HG03565 (cell line): ENCODE measurements around the gene EBPL.
"Not testable (repeated sequence)": the region's sequence is repeated elsewhere in the genome, so short reads cannot be mapped to it uniquely, and the experiment has no call there.

Experiments used
- ATAC-seq: cut with Tn5 transposase; IDR thresholded peaks from one replicate; pipeline ENCODE4 v1.9.1; 2021; ENCODE audit warnings: mild to moderate bottlenecking, moderate library complexity; ENCODE audit not compliant: unreplicated experiment

EBPL gene

DNA sequence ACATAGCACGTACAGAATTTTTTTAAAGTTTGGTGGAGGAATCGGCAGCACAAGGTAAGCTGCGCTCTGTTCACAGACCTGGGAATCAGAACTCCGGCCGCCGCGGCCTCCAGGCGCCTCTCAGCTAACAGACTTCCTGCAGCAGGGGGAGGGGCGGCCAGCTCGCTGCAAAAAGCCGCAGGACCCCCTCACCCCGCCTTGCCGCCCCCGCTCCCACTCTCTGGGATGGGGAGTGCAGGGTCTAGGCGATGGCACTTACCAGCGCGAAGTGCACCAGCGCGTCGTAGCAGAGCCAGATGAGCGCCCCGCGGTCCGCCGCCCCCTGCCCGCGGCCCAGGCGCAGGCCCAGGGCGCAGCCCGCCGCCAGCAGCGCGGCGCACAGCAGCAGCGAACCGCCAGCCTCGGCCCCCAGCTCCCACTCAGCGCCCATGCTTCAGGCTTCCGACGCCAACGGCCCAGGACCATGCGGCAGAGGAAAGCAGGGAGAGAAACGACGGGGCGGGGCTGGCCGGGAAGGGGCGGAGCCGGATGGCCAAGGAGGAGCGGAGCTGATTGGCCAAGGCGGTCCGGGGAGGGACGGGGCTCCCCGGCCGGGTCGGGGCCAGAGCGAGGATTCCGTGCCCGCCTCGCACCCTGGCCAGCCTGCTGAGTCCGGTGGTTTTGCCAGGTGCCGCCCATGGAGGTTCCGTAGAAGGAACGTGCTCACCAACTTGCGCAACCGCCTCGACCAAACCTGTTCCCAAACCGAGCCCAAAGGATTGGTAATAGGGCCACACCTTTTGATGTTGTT is at the start of gene EBPL:
EBPL (minus strand) TSS at position 492 of the 790 bp plus-strand sequence; CDS start at position 430, 62 bp downstream.
- ATAC-seq = peak; percentile 76

- ATAC-seq = no peak
Observed at GRCh38 chr13:49740870-49741269, 49.6 kb upstream of the EBPL start.

GRCh38 chr13:49739498-49740187 is 48.4 kb upstream of the EBPL start:
- ATAC-seq = no peak

DNA sequence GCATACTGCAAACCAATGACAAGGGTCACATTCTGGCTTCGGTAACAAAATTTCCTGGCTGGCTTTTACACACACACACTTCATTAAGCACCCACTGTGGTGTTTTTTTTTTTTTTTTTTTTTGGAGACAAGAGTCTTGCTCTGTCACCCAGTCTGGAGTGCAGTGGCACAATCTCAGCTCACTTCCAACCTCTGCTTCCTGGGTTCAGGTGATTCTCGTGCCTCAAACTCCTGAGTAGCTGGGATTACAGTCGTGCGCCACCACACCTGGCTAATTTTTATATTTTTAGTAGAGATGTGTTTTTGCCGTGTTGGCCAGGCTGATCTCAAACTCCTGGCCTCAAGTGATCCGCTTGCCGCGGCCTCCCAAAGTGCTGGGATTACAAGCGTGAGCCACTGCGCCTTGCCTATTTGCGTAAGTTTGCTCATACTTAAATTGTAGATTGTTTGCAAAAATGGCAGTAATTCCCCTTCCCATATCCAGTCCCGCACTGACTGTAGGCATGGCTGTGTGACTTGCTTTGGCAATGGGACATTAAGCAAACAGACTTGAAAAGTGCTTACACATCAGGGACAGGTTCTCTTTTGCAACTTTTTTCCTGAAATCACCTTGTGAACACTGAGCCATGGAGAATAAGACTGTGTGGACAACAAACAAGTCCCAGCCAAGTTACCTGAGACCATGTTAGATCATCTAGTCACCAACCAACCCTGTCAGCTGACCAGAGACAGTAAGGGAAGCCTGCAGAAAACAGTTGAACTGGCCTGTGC is 42.1 kb upstream of the EBPL start:
- no peak for ATAC-seq

DNA sequence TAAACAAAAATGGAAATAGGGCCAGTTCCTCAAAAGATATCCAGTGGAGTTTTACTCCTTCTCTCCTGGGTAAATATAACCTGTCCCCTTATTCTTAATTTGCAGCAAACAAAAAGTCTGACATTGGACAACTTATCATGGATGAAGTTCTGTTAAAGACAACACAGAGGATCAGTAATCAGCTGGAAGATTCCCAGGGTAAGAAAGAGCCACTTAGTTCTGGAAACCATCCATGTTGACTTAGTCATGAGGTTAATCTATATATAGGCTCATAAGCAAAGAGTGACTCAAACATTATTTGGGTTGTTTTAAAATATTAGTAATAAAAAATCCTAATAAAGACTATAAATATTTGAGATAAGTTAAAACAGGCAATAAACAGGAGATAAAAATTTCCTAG is 40.5 kb upstream of the EBPL start:
- ATAC-seq = no peak

DNA sequence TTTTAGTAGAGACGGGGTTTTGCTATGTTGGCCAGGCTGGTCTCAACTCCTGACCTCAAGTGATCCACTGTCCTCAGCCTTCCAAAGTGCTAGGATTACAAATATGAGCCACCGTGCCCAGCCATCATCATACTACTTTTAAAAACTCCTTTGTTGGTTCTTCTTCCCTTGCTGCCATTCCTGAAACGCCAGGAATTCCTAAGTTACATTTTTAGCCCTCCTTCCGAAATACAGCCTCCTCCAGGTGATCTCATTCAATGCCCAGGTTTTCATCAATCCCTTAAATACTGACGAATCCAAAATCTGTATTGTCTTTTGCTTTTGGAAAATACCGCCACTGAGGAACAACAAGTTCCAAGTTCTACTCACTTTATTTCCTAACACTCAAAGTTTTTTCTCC is 25.3 kb upstream of the EBPL start:
- no peak for ATAC-seq

DNA sequence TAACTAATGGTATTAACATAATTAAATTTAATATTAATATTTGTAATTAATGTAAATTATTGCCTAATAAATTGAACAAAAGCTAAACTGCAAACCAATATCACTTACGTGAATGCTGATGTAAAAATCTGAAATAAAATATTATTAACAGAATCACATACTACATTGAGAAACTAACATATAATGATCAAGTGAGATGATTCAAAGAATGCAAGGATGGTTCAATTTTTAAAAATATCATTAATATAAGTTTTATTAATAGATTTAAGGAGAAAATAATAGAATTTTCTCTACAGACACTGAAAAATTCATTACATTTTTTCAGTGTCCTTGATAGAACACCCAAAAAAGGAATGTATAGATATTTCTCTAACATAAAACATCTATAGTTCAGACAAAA is 23.5 kb upstream of the EBPL start:
- no peak for ATAC-seq

DNA sequence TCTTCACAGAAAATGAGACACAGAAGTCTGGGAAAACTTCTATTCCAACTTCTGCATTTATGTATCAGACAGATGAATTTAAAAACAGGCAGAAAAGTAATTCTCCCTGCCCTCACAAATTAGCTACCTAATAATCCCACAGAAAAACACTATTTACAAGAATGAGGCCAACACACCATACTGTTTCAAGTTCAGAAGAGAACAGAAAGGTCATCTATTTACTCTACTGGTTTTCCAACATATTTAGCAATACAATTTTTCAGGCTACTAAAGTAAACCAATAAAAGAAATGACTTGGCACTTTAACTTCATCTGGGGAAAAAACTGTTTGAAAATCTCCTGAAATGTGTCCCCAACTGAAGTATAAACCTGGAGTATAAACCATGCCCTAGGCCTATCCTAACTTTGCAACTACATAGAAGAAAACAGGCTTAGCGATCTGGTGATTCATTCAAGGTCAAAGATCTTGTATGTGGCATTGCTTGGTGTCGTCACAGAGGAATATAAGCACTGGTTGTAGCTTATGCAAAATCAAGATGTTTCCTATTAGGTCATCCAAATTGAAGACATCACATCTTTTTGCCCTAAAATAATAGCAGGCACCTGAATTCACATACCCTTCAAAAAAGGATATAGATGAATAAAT is 20.1 kb upstream of the EBPL start:
- ATAC-seq = no peak

- not testable (repeated sequence) for ATAC-seq
Observed at GRCh38 chr13:49704264-49704663, 13.0 kb upstream of the EBPL start.

GRCh38 chr13:49701491-49701890 is 10.2 kb upstream of the EBPL start:
- ATAC-seq = no peak

- ATAC-seq = no peak
Observed at GRCh38 chr13:49697468-49697867, 6.2 kb upstream of the EBPL start.

DNA sequence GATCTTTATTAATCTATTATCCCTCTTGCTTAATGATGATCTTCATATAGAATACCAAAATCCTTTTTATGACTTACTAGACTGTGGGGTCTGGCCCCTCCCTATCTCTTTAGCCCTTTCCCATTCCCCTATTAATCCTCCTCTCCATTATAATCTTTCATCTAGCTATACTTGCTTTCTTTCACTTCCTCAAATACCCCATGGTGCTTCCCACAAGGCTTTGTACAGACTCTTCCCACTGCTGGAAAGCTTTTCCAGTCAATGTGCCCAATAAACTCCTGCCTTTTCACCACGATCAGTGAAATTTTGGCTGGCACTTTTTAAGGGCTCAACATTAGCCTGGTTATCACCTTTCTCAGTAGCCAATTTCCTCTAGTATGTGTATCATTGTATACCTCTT is 3.2 kb upstream of the EBPL start:
- no peak for ATAC-seq

DNA sequence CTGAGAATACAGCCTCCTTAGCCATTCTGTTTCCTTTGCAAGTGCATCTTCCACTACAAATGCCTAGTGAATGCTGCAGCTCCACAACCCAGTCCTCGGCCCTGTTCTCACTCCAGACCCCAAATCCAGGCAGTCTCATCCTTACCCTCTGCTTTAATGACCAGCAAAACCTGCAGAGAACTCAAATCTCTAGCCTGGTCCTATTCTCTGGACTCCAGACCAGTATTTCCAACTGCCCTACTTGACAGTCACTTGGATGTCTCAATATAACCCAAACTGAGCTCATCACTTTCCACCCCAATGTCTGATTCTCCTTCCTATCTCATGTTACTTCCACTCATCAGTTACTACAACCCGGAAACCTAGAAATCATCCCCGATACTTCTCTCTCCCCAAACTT is 2.6 kb upstream of the EBPL start:
- no peak for ATAC-seq

GRCh38 chr13:49693191-49693733 is 2.0 kb upstream of the EBPL start:
- ATAC-seq = no peak

- peak; percentile 11 for ATAC-seq
Observed at GRCh38 chr13:49690133-49690994, 922 bp downstream of the EBPL start.

DNA sequence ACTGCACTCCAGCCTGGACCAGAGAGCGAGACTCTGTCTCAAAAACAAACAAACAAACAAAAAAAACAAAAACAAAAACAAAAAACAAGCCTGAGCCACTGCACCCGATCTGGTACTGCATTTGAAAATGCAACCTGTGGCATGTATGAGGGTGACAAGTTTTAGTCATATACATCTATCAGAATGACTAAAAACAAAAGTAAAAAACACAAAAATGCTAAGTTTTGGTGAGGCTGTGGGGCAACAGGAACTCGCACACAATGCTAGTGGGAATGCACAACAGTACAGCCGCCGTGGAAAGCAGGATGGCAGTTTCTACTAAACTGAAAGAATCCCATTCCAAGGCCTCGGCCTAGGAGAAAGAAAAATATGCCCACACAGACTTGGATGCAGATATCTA is 7.8 kb downstream of the EBPL start:
- ATAC-seq = peak; percentile 78

DNA sequence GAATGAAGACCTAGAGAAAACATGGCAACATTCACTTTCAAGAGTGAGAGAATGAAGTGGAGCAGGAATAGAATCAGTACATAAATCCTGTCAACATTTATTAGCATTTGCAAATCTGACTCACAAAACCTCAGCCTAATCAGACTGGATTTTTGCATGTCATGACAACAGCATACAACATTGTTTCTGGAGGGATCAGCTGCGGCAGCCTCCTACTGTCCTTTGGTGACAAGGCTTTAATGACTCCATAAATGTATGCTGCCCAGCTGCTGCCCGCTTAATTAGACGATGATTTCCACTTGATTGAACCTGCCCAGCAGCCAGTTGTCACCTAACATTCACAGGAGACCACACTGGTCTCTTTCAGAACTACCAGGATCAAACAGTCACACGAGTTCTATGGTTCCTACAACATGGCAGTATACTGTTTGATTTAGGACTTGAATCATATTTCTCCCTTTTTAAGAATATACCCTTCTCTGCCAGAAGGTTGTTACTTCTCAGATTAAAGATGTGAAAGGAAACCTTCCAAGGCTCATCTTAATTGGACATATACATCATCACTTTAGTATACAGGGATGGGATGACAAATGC is 9.3 kb downstream of the EBPL start:
- ATAC-seq = no peak

DNA sequence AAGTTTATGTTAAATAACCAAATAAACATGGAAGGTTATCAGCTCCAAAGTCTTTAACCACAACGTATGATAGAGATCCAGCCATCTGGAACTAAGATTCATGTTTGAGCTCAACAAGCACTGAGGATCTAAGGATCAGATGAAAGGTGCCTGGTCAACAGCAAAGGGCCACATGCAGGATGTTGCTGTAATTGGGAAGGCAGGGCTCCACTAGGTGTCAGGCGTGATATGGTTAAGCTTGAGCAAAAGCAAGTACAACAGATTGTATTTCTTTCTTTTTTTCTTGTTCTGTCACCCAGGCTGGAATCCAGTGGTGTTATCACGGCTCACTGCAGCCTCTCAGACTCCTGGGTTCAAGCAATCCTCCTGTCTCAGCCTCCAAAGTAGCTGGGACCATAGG is 12.0 kb downstream of the EBPL start:
- no peak for ATAC-seq

- ATAC-seq = no peak
Observed at GRCh38 chr13:49678191-49678914, 12.9 kb downstream of the EBPL start.
